A549 treated with CORT108297 at 1 μM for 4 hours (cell line): ENCODE measurements around the gene AQP6. TPM values are rescaled to one million over a fixed set of nuclear protein-coding genes. Genes with fewer than 3 reads are reported as not detected.

Experiments used
- total RNA-seq: library from RNA; stranded (reverse); fragments of 200-300 nt; extraction: Qiagen RNA extraction; gene quantifications from 5 replicates; pipeline ENCODE4 v1.2.3, GENCODE V29; 2022

The AQP6 gene, protein sequence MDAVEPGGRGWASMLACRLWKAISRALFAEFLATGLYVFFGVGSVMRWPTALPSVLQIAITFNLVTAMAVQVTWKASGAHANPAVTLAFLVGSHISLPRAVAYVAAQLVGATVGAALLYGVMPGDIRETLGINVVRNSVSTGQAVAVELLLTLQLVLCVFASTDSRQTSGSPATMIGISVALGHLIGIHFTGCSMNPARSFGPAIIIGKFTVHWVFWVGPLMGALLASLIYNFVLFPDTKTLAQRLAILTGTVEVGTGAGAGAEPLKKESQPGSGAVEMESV
- not detected in 5 replicates for total RNA-seq

DNA sequence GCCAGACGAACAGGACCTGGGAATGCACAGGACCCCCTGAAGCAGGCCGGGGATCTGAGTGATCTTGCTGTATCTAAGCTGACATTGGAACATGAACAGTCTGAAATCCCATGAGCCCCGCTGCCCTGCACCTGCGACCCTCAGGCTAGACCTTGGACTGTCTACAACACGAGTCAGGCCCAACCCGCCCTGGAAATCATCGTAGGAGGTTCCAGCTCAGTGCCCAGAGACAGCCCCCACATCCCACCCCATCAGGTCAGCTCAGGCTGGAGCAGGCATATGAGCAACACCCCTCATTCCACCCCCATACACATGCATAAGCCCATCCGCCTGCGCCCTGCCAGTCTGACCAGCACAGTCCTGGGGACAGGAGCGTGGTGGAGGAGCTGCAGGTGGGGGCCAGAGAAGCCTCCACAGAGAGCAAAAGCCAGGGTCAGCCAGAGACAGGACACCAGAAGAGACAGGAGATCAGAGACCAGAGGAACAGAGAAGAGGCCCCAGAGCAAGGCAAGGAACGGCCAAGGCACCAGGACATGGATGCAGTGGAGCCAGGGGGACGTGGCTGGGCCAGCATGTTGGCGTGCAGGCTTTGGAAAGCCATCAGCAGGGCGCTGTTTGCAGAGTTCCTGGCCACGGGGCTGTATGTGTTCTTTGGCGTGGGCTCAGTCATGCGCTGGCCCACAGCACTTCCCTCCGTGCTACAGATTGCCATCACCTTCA is at the start of gene AQP6:
AQP6 (plus strand) TSS at position 307 of the 720 bp plus-strand sequence; CDS start at position 534, 227 bp downstream.

DNA sequence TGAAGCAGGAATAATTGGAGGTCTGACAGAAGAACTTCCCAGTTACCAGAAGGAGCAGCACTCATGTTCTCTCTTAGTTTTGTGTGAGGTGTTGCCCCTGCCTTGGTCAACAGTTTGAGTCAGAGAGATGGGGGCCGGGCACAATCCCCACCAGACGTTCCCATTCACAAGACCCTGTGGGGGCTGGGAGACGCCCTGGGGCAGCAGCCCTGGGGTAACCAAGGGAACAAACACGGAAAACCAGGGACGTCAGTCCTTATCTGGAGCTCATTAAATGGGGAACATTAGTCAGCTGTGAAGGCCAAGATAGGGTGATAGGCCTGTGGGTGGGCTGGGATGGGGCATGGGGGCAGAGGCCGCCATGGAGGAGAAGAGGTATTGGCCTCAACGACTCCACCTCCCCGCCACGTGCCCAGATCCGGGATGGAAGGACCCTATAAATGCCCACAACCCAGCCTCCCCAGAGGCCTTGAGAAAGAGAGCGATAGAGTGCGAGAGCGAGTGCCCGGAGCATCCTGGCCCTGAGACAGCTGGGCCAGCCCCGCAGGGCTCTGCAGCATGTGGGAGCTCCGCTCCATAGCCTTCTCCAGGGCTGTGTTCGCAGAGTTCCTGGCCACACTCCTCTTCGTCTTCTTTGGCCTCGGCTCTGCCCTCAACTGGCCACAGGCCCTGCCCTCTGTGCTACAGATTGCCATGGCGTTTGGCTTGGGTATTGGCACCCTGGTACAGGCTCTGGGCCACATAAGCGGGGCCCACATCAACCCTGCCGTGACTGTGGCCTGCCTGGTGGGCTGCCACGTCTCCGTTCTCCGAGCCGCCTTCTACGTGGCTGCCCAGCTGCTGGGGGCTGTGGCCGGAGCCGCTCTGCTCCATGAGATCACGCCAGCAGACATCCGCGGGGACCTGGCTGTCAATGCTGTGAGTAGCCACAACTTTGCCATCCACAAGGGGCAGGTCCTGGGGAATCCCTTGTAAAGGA is 22.2 kb upstream of the AQP6 start, which contains the start of gene AQP2:
AQP2 (plus strand) TSS at position 465 of the 979 bp plus-strand sequence; CDS start at position 559, 94 bp downstream.

DNA sequence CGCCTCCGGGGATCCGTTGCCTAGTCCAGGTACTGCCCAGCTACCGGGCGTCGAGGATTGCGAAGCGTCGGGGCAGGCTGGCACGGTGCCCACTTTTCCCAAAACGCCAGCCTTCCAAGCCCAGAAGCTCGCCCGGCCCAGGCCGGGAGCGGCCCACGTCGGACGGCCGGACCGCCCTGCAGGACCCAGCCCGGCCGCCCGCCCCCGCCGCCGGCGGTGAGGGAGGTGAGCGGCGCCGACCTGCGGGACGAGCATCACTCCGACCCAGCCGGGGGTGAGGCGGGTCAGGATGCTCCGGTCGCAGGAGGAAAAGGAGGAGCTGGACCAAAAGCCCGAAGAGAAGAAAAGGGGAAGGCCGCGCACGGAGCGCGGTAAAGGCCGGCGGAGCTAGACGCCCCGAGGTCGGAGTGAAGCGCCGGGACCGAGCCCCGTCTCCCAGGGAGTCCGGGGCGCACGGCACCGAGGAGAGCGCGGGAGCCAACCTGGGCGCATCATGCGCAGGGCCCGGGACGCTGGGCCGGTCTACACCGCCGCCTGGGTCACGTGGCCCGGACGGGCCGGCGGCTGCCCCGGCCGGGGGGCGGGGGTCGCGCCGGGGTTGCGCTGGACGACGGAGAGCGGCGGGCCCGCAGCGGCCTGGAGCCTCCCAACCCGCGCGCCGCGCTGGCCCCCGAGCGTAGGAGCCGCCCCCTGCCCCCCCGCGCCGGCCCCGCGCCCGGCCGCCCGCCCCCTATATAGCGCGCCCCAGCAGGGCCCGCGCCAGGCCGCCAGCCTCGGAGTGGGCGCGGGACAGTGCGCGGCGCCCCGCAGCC is 11.4 kb upstream of the AQP6 start, which contains the start of gene AQP5:
AQP5 (plus strand) TSS at position 762 of the 812 bp plus-strand sequence. CDS start 146 bp downstream, outside the sequence.

DNA sequence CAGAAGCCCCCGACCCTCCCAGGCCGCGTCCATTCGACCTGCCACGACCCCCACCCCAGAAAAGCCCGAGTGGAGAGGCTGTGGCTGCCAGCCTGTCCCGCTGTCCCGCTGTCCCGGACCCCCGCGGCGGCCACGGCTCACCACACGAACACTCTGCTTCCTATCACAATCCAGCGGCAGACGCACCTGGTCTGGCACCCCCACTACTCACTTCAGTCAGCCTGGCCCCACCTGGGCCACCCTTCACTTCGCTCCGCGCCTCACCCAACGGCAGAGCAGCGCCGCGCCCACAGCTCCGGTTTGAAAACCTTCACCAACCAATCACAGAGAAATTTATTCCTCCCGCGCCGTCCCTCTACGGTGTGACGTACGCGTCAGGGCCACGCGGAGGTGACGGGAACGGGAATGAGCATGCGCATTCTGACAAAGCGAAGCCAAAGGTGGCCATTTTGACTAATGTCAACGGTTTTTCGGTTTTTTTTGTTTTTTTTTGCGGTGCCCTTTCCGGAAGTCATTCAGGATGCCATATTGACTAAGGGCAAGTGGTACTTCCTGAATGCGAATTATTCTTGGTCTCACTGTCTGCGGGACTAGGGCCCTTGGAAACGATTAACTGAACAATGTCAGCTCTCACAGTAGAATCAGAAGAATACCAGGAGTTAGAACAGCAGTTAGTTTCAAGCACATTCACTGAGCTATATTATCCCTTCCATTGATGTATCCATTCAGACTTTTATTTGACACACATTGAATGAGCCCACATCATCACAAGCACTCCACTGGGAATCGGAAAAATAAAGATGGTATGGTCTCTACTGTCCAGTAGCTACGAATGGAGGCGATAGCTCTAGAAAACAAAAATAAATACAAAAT is 52.7 kb downstream of the AQP6 start, which contains the start of gene RACGAP1:
RACGAP1 (minus strand) TSS at position 308 of the 873 bp plus-strand sequence. CDS start 8,779 bp downstream, outside the sequence.

Other genes with a start within 250 kb of the AQP6 start
- 411 to 501 TPM (median 491 TPM) in 5 replicates for gene TMBIM6, start 231.4 kb upstream of the AQP6 start, total RNA-seq
- gene NCKAP5L, start 144.5 kb upstream of the AQP6 start, total RNA-seq: 7.3 to 9.7 TPM (median 8.5 TPM) in 5 replicates
- gene BCDIN3D, start 129.8 kb upstream of the AQP6 start, total RNA-seq: 4.3 to 4.6 TPM (median 4.4 TPM) in 5 replicates
- 0.02 TPM in 1 of 5 replicates, not detected in the others for gene FAIM2, start 69.0 kb upstream of the AQP6 start, total RNA-seq
- gene AQP2, start 22.2 kb upstream of the AQP6 start, total RNA-seq: not detected in 5 replicates
- gene AQP5, start 11.1 kb upstream of the AQP6 start, total RNA-seq: not detected in 5 replicates
- gene RACGAP1, start 52.5 kb downstream of the AQP6 start, total RNA-seq: 69.2 to 92.9 TPM (median 79.5 TPM) in 5 replicates
- gene ASIC1, start 84.6 kb downstream of the AQP6 start, total RNA-seq: 4.6 to 6.8 TPM (median 6.2 TPM) in 5 replicates
- 56.6 to 75.9 TPM (median 72.8 TPM) in 5 replicates for gene SMARCD1, start 112.4 kb downstream of the AQP6 start, total RNA-seq
- gene GPD1, start 131.1 kb downstream of the AQP6 start, total RNA-seq: 0.13 to 0.30 TPM (median 0.19 TPM) in 5 replicates
- 61.9 to 86.9 TPM (median 74.7 TPM) in 5 replicates for gene COX14, start 139.3 kb downstream of the AQP6 start, total RNA-seq
- gene CERS5, start 194.4 kb downstream of the AQP6 start, total RNA-seq: 24.9 to 27.6 TPM (median 26.0 TPM) in 5 replicates